Measurements from ENCODE around the gene LAMP2. TPM values are rescaled to one million over a fixed set of nuclear protein-coding genes. Genes with fewer than 3 reads are reported as not detected.

LAMP2 gene
- total and polyA plus RNA-seq, 2 of the 8 experiments (the other 6 are each of a cell fraction or from before 2014, with no cell fraction given), result 21.2 to 29.9 TPM

DNA sequence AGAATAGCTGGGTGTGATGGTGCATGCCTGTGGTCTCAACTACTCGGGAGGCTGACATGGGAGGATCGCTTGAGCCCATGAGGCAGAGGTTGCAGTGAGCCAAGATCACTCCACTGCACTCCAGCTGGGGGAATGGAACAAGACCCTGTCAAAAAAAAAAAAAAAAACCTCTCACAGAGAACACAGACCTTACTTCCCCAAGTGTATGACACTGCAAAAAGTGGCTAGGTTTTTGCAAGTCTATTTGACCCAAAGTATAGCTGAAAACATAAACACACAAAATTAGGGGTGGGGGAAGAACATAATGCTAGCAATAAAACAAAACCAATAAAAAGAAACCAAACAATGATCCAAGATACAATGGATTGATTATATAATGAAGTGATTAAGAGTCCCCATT lies 6.7 kb downstream of the LAMP2 start (continued):
- TF ChIP-seq, protein P1, sequence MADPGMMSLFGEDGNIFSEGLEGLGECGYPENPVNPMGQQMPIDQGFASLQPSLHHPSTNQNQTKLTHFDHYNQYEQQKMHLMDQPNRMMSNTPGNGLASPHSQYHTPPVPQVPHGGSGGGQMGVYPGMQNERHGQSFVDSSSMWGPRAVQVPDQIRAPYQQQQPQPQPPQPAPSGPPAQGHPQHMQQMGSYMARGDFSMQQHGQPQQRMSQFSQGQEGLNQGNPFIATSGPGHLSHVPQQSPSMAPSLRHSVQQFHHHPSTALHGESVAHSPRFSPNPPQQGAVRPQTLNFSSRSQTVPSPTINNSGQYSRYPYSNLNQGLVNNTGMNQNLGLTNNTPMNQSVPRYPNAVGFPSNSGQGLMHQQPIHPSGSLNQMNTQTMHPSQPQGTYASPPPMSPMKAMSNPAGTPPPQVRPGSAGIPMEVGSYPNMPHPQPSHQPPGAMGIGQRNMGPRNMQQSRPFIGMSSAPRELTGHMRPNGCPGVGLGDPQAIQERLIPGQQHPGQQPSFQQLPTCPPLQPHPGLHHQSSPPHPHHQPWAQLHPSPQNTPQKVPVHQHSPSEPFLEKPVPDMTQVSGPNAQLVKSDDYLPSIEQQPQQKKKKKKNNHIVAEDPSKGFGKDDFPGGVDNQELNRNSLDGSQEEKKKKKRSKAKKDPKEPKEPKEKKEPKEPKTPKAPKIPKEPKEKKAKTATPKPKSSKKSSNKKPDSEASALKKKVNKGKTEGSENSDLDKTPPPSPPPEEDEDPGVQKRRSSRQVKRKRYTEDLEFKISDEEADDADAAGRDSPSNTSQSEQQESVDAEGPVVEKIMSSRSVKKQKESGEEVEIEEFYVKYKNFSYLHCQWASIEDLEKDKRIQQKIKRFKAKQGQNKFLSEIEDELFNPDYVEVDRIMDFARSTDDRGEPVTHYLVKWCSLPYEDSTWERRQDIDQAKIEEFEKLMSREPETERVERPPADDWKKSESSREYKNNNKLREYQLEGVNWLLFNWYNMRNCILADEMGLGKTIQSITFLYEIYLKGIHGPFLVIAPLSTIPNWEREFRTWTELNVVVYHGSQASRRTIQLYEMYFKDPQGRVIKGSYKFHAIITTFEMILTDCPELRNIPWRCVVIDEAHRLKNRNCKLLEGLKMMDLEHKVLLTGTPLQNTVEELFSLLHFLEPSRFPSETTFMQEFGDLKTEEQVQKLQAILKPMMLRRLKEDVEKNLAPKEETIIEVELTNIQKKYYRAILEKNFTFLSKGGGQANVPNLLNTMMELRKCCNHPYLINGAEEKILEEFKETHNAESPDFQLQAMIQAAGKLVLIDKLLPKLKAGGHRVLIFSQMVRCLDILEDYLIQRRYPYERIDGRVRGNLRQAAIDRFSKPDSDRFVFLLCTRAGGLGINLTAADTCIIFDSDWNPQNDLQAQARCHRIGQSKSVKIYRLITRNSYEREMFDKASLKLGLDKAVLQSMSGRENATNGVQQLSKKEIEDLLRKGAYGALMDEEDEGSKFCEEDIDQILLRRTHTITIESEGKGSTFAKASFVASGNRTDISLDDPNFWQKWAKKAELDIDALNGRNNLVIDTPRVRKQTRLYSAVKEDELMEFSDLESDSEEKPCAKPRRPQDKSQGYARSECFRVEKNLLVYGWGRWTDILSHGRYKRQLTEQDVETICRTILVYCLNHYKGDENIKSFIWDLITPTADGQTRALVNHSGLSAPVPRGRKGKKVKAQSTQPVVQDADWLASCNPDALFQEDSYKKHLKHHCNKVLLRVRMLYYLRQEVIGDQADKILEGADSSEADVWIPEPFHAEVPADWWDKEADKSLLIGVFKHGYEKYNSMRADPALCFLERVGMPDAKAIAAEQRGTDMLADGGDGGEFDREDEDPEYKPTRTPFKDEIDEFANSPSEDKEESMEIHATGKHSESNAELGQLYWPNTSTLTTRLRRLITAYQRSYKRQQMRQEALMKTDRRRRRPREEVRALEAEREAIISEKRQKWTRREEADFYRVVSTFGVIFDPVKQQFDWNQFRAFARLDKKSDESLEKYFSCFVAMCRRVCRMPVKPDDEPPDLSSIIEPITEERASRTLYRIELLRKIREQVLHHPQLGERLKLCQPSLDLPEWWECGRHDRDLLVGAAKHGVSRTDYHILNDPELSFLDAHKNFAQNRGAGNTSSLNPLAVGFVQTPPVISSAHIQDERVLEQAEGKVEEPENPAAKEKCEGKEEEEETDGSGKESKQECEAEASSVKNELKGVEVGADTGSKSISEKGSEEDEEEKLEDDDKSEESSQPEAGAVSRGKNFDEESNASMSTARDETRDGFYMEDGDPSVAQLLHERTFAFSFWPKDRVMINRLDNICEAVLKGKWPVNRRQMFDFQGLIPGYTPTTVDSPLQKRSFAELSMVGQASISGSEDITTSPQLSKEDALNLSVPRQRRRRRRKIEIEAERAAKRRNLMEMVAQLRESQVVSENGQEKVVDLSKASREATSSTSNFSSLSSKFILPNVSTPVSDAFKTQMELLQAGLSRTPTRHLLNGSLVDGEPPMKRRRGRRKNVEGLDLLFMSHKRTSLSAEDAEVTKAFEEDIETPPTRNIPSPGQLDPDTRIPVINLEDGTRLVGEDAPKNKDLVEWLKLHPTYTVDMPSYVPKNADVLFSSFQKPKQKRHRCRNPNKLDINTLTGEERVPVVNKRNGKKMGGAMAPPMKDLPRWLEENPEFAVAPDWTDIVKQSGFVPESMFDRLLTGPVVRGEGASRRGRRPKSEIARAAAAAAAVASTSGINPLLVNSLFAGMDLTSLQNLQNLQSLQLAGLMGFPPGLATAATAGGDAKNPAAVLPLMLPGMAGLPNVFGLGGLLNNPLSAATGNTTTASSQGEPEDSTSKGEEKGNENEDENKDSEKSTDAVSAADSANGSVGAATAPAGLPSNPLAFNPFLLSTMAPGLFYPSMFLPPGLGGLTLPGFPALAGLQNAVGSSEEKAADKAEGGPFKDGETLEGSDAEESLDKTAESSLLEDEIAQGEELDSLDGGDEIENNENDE (IDR thresholded peaks at IDR 0.05; ENCODE audit: insufficient replicate concordance, low read length), result no peak
- no peak for TF ChIP-seq NANOG (IDR thresholded peaks at IDR 0.05; ENCODE audit: insufficient read depth, low read depth, low read length, poor library complexity, severe bottlenecking)
